CD14-positive monocyte (primary cell): ENCODE measurements around the gene GLCE. TPM values are rescaled to one million over a fixed set of nuclear protein-coding genes. Genes with fewer than 3 reads are reported as not detected.

Source experiments
- DNase-seq, 3 donors: peaks; one replicate each; pipeline ENCODE4 v3.0.0-alpha.2; 2011 to 2022
- H2AFZ ChIP-seq: 2 replicates; pipeline ENCODE4 v1.6.0; 2012; ENCODE audit warnings: mild to moderate bottlenecking, low read depth, low read length, inconsistent platforms; ENCODE audit not compliant: insufficient read depth, poor library complexity, severe bottlenecking
- H3K27ac ChIP-seq, 2 donors: 1 replicate in 1 of 2; 2 replicates in 1 of 2; pipeline ENCODE4 v1.5.1; 2012 to 2013; ENCODE audit warnings: low read length in 2 of 2, control low read depth in 1 of 2, inconsistent platforms in 1 of 2, low read depth in 1 of 2, mild to moderate bottlenecking in 1 of 2
- H3K27me3 ChIP-seq, 2 donors: one replicate each; pipeline versions ENCODE4 v1.6.0 to v1.6.1; 2011 to 2013; ENCODE audit warnings: low read length in 2 of 2; ENCODE audit not compliant: control insufficient read depth in 2 of 2, insufficient read depth in 2 of 2
- H3K36me3 ChIP-seq, 2 donors: replicated peaks in 1 of 2; 1 replicate in 1 of 2; 2 replicates in 1 of 2; pipeline versions ENCODE4 v1.5.1 to v1.6.1; 2012 to 2013; ENCODE audit warnings: low read length in 2 of 2, control low read depth in 1 of 2, inconsistent platforms in 1 of 2, mild to moderate bottlenecking in 1 of 2; ENCODE audit not compliant: insufficient read depth in 2 of 2, control insufficient read depth in 1 of 2
- H3K4me1 ChIP-seq, 2 donors: 1 replicate in 1 of 2; 2 replicates in 1 of 2; pipeline versions ENCODE4 v1.5.1 to v1.6.1; 2012 to 2013; ENCODE audit warnings: low read length in 2 of 2, control low read depth in 1 of 2, inconsistent platforms in 1 of 2, mild to moderate bottlenecking in 1 of 2, moderate library complexity in 1 of 2; ENCODE audit not compliant: insufficient read depth in 2 of 2, control insufficient read depth in 1 of 2
- H3K4me2 ChIP-seq: replicated peaks from 2 replicates; pipeline ENCODE3; 2012; ENCODE audit warnings: low read length, moderate library complexity, mild to moderate bottlenecking; ENCODE audit not compliant: poor library complexity, severe bottlenecking; ENCODE audit errors: extremely low read depth
- H3K4me3 ChIP-seq, 3 experiments: fragments of 200-600 bp in 1 of 3; sonication (generic) in 1 of 3; replicated peaks in 1 of 3; 1 replicate in 2 of 3; 2 replicates in 1 of 3; pipeline ENCODE4 v1.5.1; 2011 to 2013; ENCODE audit warnings: low read length in 3 of 3, mild to moderate bottlenecking in 3 of 3, control low read depth in 2 of 3, low read depth in 2 of 3, inconsistent platforms in 1 of 3, moderate library complexity in 1 of 3
- H3K79me2 ChIP-seq: 2 replicates; pipeline ENCODE4 v1.6.0; 2012; ENCODE audit warnings: mild to moderate bottlenecking, control low read depth, inconsistent platforms, low read length, moderate library complexity; ENCODE audit not compliant: insufficient read depth
- H3K9ac ChIP-seq: 2 replicates; pipeline ENCODE4 v1.6.0; 2017; ENCODE audit warnings: low read length, mild to moderate bottlenecking; ENCODE audit not compliant: insufficient read depth, poor library complexity, severe bottlenecking
- H3K9me3 ChIP-seq, 2 donors: replicated peaks in 1 of 2; 1 replicate in 1 of 2; 2 replicates in 1 of 2; pipeline versions ENCODE4 v1.5.1 to v1.6.1; 2012 to 2013; ENCODE audit warnings: low read length in 2 of 2, control low read depth in 1 of 2; ENCODE audit not compliant: control insufficient read depth in 1 of 2, insufficient read depth in 1 of 2
- H4K20me1 ChIP-seq: 2 replicates; pipeline ENCODE4 v1.6.0; 2012; ENCODE audit warnings: mild to moderate bottlenecking, low read length, control low read depth, moderate library complexity; ENCODE audit not compliant: insufficient read depth
- H3K27ac Mint-ChIP-seq, 7 donors: one replicate each; pipeline ENCODE4 v1.8.0; 2020; ENCODE audit warnings: mild to moderate bottlenecking in 7 of 7, mixed read lengths in 7 of 7, moderate library complexity in 6 of 7, inconsistent platforms in 2 of 7
- H3K27me3 Mint-ChIP-seq, 3 donors: one replicate each; pipeline ENCODE4 v1.8.0; 2021 to 2022; ENCODE audit warnings: low read depth in 3 of 3, mild to moderate bottlenecking in 3 of 3, mixed read lengths in 3 of 3, moderate library complexity in 3 of 3, inconsistent platforms in 1 of 3
- H3K36me3 Mint-ChIP-seq, 2 donors: one replicate each; pipeline ENCODE4 v1.8.0; 2020; ENCODE audit warnings: mixed read lengths in 2 of 2, inconsistent platforms in 1 of 2, mild to moderate bottlenecking in 1 of 2
- H3K4me1 Mint-ChIP-seq: one replicate; pipeline ENCODE4 v1.8.0; 2020; ENCODE audit warnings: mild to moderate bottlenecking, mixed read lengths
- H3K4me3 Mint-ChIP-seq, 2 donors: one replicate each; pipeline ENCODE4 v1.8.0; 2020; ENCODE audit warnings: mild to moderate bottlenecking in 2 of 2, mixed read lengths in 2 of 2, moderate library complexity in 1 of 2
- H3K9me3 Mint-ChIP-seq, 7 donors: one replicate each; pipeline ENCODE4 v1.8.0; 2020 to 2022; ENCODE audit warnings: mixed read lengths in 7 of 7, mild to moderate bottlenecking in 6 of 7, moderate library complexity in 6 of 7, inconsistent platforms in 2 of 7
- CTCF ChIP-seq: fragments of 200-600 bp; IDR thresholded peaks from one replicate; pipeline ENCODE4 v1.8.0; 2022; ENCODE audit warnings: antibody characterized with exemption, mild to moderate bottlenecking
- WGBS: methylation state at CpG from one replicate; pipeline ENCODE4 v1.1.5; 2013; ENCODE audit warnings: missing lambda C conversion rate; ENCODE audit not compliant: insufficient coverage; 5-methylcytosine and 5-hydroxymethylcytosine counted together
- intact Hi-C, 2 donors: fragments of 100-400 bp; cut with micrococcal nuclease; formaldehyde crosslinking; loops; one replicate each; pipeline versions ENCODE4 v1.15.0 to v1.15.1; 2023
- polyA plus RNA-seq, 3 donors: library from polyadenylated mRNA; depleted of rRNA in 1 of 3; unstranded in 2 of 3; stranded (reverse) in 1 of 3; fragments of 300-500 nt in 2 of 3; fragments of >200 nt in 1 of 3; fragmentation: Illumina TruSeq in 2 of 3; gene quantifications; 1 replicate in 2 of 3; 2 replicates in 1 of 3; pipeline ENCODE4 v1.2.3, GENCODE V29; 2012 to 2021

Gene GLCE
- polyA plus RNA-seq, 3 donors: 11.0 to 24.3 (median 24.0) TPM

GRCh38 chr15:69236505-69236904 is 76.1 kb downstream of the GLCE start:
- Mint-ChIP-seq H3K27me3 (peaks cover 0 to 2% (median 0%) of the 10 kb centered on the region in 3 donors), H3K36me3 (peaks cover 9 to 19% of the 10 kb centered on the region in 2 donors), H3K4me1 (no peaks in the 10 kb centered on the region), H3K9me3 (peaks cover 0 to 1% (median 0%) of the 10 kb centered on the region in 7 donors), H3K4me3 (no peak overlapping the region), H3K27ac (no peak overlapping the region)
- H3K9ac ChIP-seq: no peak overlapping the region
- H4K20me1 ChIP-seq: no peaks in the 10 kb centered on the region
- DNase-seq: no peak
- no CpG with 5 or more reads among the region's 4 CpGs for WGBS
- no peak overlapping the region for H3K27ac ChIP-seq
- H2AFZ ChIP-seq: no peak overlapping the region
- no peak overlapping the region for H3K4me2 ChIP-seq
- H3K4me1 ChIP-seq: no peaks in the 10 kb centered on the region
- no peaks in the 10 kb centered on the region for H3K79me2 ChIP-seq
- intact Hi-C loops: no loop called here
- H3K27me3 ChIP-seq: no peaks in the 10 kb centered on the region
- H3K4me3 ChIP-seq: no peak overlapping the region
- H3K36me3 ChIP-seq: no peaks in the 10 kb centered on the region
- no peaks in the 10 kb centered on the region for H3K9me3 ChIP-seq
- TF ChIP-seq CTCF: no peak

- Mint-ChIP-seq H3K4me3 (no peak overlapping the region), H3K36me3 (peaks cover 9 to 19% of the 10 kb centered on the region in 2 donors), H3K4me1 (no peaks in the 10 kb centered on the region), H3K27ac (no peak overlapping the region), H3K9me3 (peaks cover 0 to 1% (median 0%) of the 10 kb centered on the region in 7 donors), H3K27me3 (peaks cover 0 to 2% (median 0%) of the 10 kb centered on the region in 3 donors)
- WGBS: no CpG with 5 or more reads among the region's 1 CpG
- intact Hi-C loops: no loop called here
- Histone ChIP-seq H3K4me1 (no peaks in the 10 kb centered on the region), H3K27ac (no peak overlapping the region), H3K9me3 (no peaks in the 10 kb centered on the region), H3K4me2 (no peak overlapping the region), H3K4me3 (no peak overlapping the region), H2AFZ (no peak overlapping the region), H3K27me3 (no peaks in the 10 kb centered on the region), H3K79me2 (no peaks in the 10 kb centered on the region), H3K36me3 (no peaks in the 10 kb centered on the region), H4K20me1 (no peaks in the 10 kb centered on the region), H3K9ac (no peak overlapping the region)
- DNase-seq: no peak
- no peak for TF ChIP-seq CTCF
These were observed 77.3 kb downstream of the GLCE start for GRCh38 chr15:69237718-69238117.
